Osteoblast (primary cell): Measurements from ENCODE around the gene SP7. TPM values are rescaled to one million over a fixed set of nuclear protein-coding genes. Genes with fewer than 3 reads are reported as not detected.
A peak's percentile ranks its signal among the peaks of the same experiment; 100 is the strongest.

Experiments used
- DNase-seq: peaks from one replicate; pipeline ENCODE4 v3.0.0; 2011; ENCODE audit warnings: low spot score, mixed read lengths; ENCODE audit not compliant: insufficient read length; ENCODE audit errors: missing footprints
- H2AFZ ChIP-seq: 2 replicates; pipeline ENCODE4 v1.6.0; 2011; ENCODE audit warnings: mild to moderate bottlenecking, low read length
- H3K27ac ChIP-seq: 2 replicates; pipeline ENCODE4 v1.5.1; 2011; ENCODE audit warnings: mild to moderate bottlenecking, low read depth, low read length, moderate library complexity
- H3K27me3 ChIP-seq: 2 replicates; pipeline ENCODE4 v1.6.0; 2012; ENCODE audit warnings: mild to moderate bottlenecking, control low read depth, inconsistent platforms, low read length, moderate library complexity; ENCODE audit not compliant: insufficient read depth
- H3K36me3 ChIP-seq: 2 replicates; pipeline ENCODE4 v1.5.1; 2011; ENCODE audit warnings: mild to moderate bottlenecking, low read length, control low read depth, moderate library complexity; ENCODE audit not compliant: insufficient read depth
- H3K4me1 ChIP-seq: 2 replicates; pipeline ENCODE4 v1.5.1; 2011; ENCODE audit warnings: mild to moderate bottlenecking, low read length, control low read depth, moderate library complexity; ENCODE audit not compliant: insufficient read depth
- H3K4me2 ChIP-seq: 2 replicates; pipeline ENCODE4 v1.6.0; 2011; ENCODE audit warnings: mild to moderate bottlenecking, low read length; ENCODE audit not compliant: insufficient read depth
- H3K4me3 ChIP-seq: fragments of 200-600 bp; sonication (generic); 3 replicates; pipeline ENCODE4 v1.5.1; 2012; ENCODE audit warnings: mild to moderate bottlenecking, low read length, inconsistent platforms; ENCODE audit not compliant: insufficient read depth
- H3K79me2 ChIP-seq: 2 replicates; pipeline ENCODE4 v1.6.0; 2012; ENCODE audit warnings: mild to moderate bottlenecking, low read length, control low read depth, inconsistent platforms; ENCODE audit not compliant: insufficient read depth
- H3K9me3 ChIP-seq: 2 replicates; pipeline ENCODE4 v1.5.1; 2011; ENCODE audit warnings: low read depth, low read length, control low read depth
- H4K20me1 ChIP-seq: 2 replicates; pipeline ENCODE4 v1.6.0; 2012; ENCODE audit warnings: mild to moderate bottlenecking, low read length, control low read depth; ENCODE audit not compliant: insufficient read depth
- total RNA-seq: library from RNA; depleted of rRNA; stranded (reverse); fragments of >200 nt; gene quantifications from 2 replicates; pipeline ENCODE4 v1.2.3, GENCODE V29; 2012
- TF ChIP-seq, protein P1 (sequence below): IDR thresholded peaks from 2 replicates; pipeline ENCODE4 v1.5.1; 2011; ENCODE audit warnings: mild to moderate bottlenecking, low read depth, low read length, moderate library complexity; ENCODE audit errors: extremely low read depth

SP7 gene
- total RNA-seq, 1 donor: not detected

DNA sequence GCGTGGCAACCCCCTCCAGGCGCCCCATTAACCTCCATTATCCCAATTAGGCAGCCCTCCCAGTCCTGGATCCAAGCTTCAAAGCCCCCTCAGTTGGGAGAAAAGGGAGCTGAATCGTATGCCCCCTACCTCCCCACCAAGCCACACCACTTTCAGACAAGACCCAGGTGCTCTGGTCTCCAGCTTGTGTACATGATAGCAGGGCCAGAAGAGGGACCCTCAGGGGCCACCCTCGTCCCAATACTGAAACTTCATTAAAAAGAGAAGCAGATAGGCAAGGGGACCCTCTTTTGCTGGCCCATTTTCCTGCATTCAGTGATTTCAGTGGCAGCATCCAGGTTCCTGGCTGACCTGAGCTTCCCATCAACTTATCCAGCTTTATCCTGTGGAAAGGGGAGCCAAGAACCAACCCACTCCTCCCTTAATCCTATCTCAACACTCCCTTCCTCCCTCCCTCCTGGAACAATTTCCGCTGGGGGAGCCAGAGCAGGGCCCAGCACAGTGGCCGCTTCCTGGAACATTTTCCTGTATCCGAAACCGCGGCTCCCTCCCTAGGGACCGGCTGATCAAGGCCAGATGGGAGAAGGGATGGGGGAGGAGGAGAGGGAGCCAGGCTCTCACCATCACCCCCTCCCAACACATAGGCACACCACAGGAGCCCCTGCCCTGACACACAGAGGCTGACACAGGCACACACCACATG lies 9.5 kb upstream of the SP7 start:
- H3K27ac ChIP-seq: peak overlapping the region; percentile 25
- TF ChIP-seq, protein P1, sequence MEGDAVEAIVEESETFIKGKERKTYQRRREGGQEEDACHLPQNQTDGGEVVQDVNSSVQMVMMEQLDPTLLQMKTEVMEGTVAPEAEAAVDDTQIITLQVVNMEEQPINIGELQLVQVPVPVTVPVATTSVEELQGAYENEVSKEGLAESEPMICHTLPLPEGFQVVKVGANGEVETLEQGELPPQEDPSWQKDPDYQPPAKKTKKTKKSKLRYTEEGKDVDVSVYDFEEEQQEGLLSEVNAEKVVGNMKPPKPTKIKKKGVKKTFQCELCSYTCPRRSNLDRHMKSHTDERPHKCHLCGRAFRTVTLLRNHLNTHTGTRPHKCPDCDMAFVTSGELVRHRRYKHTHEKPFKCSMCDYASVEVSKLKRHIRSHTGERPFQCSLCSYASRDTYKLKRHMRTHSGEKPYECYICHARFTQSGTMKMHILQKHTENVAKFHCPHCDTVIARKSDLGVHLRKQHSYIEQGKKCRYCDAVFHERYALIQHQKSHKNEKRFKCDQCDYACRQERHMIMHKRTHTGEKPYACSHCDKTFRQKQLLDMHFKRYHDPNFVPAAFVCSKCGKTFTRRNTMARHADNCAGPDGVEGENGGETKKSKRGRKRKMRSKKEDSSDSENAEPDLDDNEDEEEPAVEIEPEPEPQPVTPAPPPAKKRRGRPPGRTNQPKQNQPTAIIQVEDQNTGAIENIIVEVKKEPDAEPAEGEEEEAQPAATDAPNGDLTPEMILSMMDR: no peak
- H3K4me2 ChIP-seq: peak overlapping the region; percentile 97
- no peaks in the 10 kb centered on the region for H3K36me3 ChIP-seq
- no peaks in the 10 kb centered on the region for H3K79me2 ChIP-seq
- H3K27me3 ChIP-seq: no peaks in the 10 kb centered on the region
- no peaks in the 10 kb centered on the region for H3K9me3 ChIP-seq
- H2AFZ ChIP-seq: peak overlapping the region; percentile 42
- H3K4me3 ChIP-seq: peak overlapping the region; percentile 88
- DNase-seq: peak; percentile 86
- peaks cover 23% of the 10 kb centered on the region for H3K4me1 ChIP-seq
- no peaks in the 10 kb centered on the region for H4K20me1 ChIP-seq

DNA sequence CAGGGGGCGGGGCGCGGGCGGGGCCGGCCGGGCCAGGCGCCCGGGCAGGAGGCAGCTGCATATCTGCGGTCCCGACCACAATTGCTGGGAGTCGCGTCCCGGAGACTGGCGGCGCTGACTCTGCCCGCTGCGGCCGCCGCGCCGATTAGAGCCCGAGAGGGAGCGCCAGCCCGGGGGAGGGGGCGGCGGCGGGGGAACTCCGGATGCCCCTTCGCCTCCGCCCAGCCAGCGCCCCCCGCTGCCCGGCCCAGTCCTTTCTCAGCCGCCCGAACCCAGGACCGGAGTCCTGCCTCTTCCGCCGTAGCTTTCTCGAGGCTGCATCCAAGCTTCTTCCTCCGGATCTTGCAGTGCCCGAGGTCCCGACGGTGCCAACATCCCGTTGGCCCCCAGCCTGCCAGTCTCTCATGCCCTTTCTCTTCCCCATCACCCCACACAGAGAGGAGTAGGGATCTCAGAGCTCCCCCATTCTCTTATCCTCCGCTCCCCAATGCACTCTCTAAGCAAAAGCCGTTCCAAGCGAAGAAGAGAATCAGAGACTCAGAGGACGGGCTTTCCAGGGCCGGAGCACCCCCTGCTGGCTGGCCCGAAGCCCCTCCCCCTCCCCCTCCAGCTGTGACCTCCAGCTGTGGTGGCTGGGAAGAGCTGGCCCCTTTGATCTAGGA lies 8.8 kb upstream of the SP7 start:
- H4K20me1 ChIP-seq: no peaks in the 10 kb centered on the region
- no peaks in the 10 kb centered on the region for H3K9me3 ChIP-seq
- H2AFZ ChIP-seq: peak overlapping the region; percentile 98
- H3K4me1 ChIP-seq: peaks cover 23% of the 10 kb centered on the region
- peak; percentile 97 for DNase-seq
- H3K27ac ChIP-seq: peak overlapping the region; percentile 51
- H3K36me3 ChIP-seq: no peaks in the 10 kb centered on the region
- peak overlapping the region; percentile 97 for H3K4me2 ChIP-seq
- peak overlapping the region; percentile 88 for H3K4me3 ChIP-seq
- H3K79me2 ChIP-seq: no peaks in the 10 kb centered on the region
- TF ChIP-seq, protein P1: peak; percentile 74
- H3K27me3 ChIP-seq: no peaks in the 10 kb centered on the region

DNA sequence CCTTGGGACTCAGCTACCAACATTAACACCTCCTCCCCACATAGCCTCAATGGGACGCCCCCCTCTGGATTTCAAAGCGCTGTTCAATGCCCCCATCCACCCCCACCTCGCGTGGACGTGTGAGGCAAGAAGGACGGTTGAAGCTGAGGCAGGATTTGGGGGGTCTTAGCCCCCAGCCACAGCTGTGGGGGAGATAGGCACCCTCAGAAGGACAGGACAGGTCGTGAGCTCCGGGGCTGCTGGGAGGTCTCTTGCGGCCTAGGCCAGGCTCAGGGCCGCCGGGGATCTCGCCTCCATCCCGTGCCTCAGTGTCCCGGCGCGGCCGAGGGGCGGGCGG lies 8.3 kb upstream of the SP7 start:
- H4K20me1 ChIP-seq: no peaks in the 10 kb centered on the region
- H3K4me1 ChIP-seq: peaks cover 23% of the 10 kb centered on the region
- peak overlapping the region; percentile 97 for H3K4me2 ChIP-seq
- H3K9me3 ChIP-seq: no peaks in the 10 kb centered on the region
- H3K4me3 ChIP-seq: peak overlapping the region; percentile 88
- no peaks in the 10 kb centered on the region for H3K36me3 ChIP-seq
- H3K27ac ChIP-seq: no peak overlapping the region
- TF ChIP-seq, protein P1: no peak
- no peak for DNase-seq
- H3K79me2 ChIP-seq: no peaks in the 10 kb centered on the region
- no peaks in the 10 kb centered on the region for H3K27me3 ChIP-seq
- peak overlapping the region; percentile 77 for H2AFZ ChIP-seq

DNA sequence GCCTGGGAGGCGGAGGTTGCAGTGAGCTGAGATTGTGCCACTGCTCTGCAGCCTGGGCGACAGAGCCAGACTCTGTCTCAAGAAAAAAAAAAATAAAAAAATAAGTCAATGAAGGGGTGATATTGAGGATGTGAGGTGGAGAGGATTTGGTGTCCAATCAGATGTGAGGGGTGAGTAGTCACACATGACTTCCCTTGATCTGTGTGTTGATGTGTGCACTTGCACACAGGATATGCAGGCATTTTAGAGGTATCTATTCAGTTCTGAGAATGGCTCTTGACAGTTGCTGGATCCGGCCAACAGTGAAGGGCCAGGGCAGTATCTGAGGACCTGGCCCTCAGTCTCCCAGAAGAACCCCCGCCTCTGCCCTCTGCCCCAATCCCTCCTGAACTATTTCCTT lies 7.8 kb upstream of the SP7 start:
- TF ChIP-seq, protein P1: no peak
- Histone ChIP-seq H3K4me1 (peaks cover 21% of the 10 kb centered on the region), H3K36me3 (no peaks in the 10 kb centered on the region), H3K79me2 (no peaks in the 10 kb centered on the region), H2AFZ (no peak overlapping the region), H3K27me3 (peaks cover 3% of the 10 kb centered on the region), H3K4me3 (no peak overlapping the region), H3K9me3 (no peaks in the 10 kb centered on the region), H4K20me1 (no peaks in the 10 kb centered on the region), H3K27ac (no peak overlapping the region), H3K4me2 (peak overlapping the region; percentile 97)
- DNase-seq: peak; percentile 44
